Measurements from ENCODE around the gene GABPB2.
A peak's percentile ranks its signal among the peaks of the same experiment; 100 is the strongest.

GABPB2 gene

GRCh38 chr1:151134396-151134795 lies 63.8 kb downstream of the GABPB2 start:
- Mint-ChIP-seq H3K9me3 (no peaks in the 10 kb centered on the region), H3K27me3 (ENCODE audit: low read depth) (peaks cover 12% of the 10 kb centered on the region), H3K4me3 (no peak overlapping the region)

GRCh38 chr1:151134991-151135390 lies 64.4 kb downstream of the GABPB2 start:
- Mint-ChIP-seq H3K36me3 (ENCODE audit: low read depth) (no peaks in the 10 kb centered on the region), H3K9me3 (no peaks in the 10 kb centered on the region), H3K27me3 (ENCODE audit: low read depth) (peaks cover 12% of the 10 kb centered on the region), H3K27ac (no peak overlapping the region), H3K4me1 (ENCODE audit: low read depth) (peaks cover 7% of the 10 kb centered on the region), H3K4me3 (no peak overlapping the region)

More at GRCh38 chr1:151134396-151134795, 63.8 kb downstream of the GABPB2 start:
- Mint-ChIP-seq H3K36me3 (ENCODE audit: low read depth) (no peaks in the 10 kb centered on the region), H3K4me1 (ENCODE audit: low read depth) (peaks cover 7% of the 10 kb centered on the region), H3K27ac (no peak overlapping the region)

GRCh38 chr1:151135433-151136385 lies 65.1 kb downstream of the GABPB2 start:
- no peaks in the 10 kb centered on the region for H3K36me3 Mint-ChIP-seq (ENCODE audit: low read depth)
- H3K4me3 Mint-ChIP-seq = no peak overlapping the region
- H3K4me1 Mint-ChIP-seq (ENCODE audit: low read depth) = peaks cover 5% of the 10 kb centered on the region
- no peaks in the 10 kb centered on the region for H3K9me3 Mint-ChIP-seq
- H3K27ac Mint-ChIP-seq = no peak overlapping the region
- H3K27me3 Mint-ChIP-seq (ENCODE audit: low read depth) = peaks cover 8% of the 10 kb centered on the region

GRCh38 chr1:151137789-151138188 lies 67.2 kb downstream of the GABPB2 start:
- no peaks in the 10 kb centered on the region for H3K36me3 Mint-ChIP-seq (ENCODE audit: low read depth)
- H3K4me1 Mint-ChIP-seq (ENCODE audit: low read depth) = peaks cover 2% of the 10 kb centered on the region
- H3K9me3 Mint-ChIP-seq = no peaks in the 10 kb centered on the region
- H3K27ac Mint-ChIP-seq = no peak overlapping the region
- H3K4me3 Mint-ChIP-seq = no peak overlapping the region
- no peaks in the 10 kb centered on the region for H3K27me3 Mint-ChIP-seq (ENCODE audit: low read depth)

GRCh38 chr1:151142411-151143056 lies 72.0 kb downstream of the GABPB2 start:
- Mint-ChIP-seq H3K4me3 (no peak overlapping the region), H3K9me3 (no peaks in the 10 kb centered on the region), H3K4me1 (ENCODE audit: low read depth) (peaks cover 11% of the 10 kb centered on the region), H3K27me3 (ENCODE audit: low read depth) (peaks cover 15% of the 10 kb centered on the region), H3K36me3 (ENCODE audit: low read depth) (no peaks in the 10 kb centered on the region), H3K27ac (no peak overlapping the region)

- H3K4me1 Mint-ChIP-seq (ENCODE audit: low read depth) = peaks cover 11% of the 10 kb centered on the region
- peaks cover 2% of the 10 kb centered on the region for H3K36me3 Mint-ChIP-seq (ENCODE audit: low read depth)
- no peak overlapping the region for H3K27ac Mint-ChIP-seq
- H3K27me3 Mint-ChIP-seq (ENCODE audit: low read depth) = peaks cover 15% of the 10 kb centered on the region
- no peaks in the 10 kb centered on the region for H3K9me3 Mint-ChIP-seq
- no peak overlapping the region for H3K4me3 Mint-ChIP-seq
Observed at GRCh38 chr1:151143057-151143435, 72.5 kb downstream of the GABPB2 start.

GRCh38 chr1:151143986-151144385 lies 73.4 kb downstream of the GABPB2 start:
- H3K36me3 Mint-ChIP-seq (ENCODE audit: low read depth) = peaks cover 2% of the 10 kb centered on the region
- peaks cover 20% of the 10 kb centered on the region for H3K27me3 Mint-ChIP-seq (ENCODE audit: low read depth)
- no peak overlapping the region for H3K4me3 Mint-ChIP-seq
- H3K4me1 Mint-ChIP-seq (ENCODE audit: low read depth) = peaks cover 11% of the 10 kb centered on the region
- no peak overlapping the region for H3K27ac Mint-ChIP-seq
- H3K9me3 Mint-ChIP-seq = no peaks in the 10 kb centered on the region

GRCh38 chr1:151144474-151145303 lies 74.1 kb downstream of the GABPB2 start:
- peaks cover 20% of the 10 kb centered on the region for H3K27me3 Mint-ChIP-seq (ENCODE audit: low read depth)
- H3K36me3 Mint-ChIP-seq (ENCODE audit: low read depth) = peaks cover 2% of the 10 kb centered on the region
- H3K27ac Mint-ChIP-seq = no peak overlapping the region

GRCh38 chr1:151145304-151146071 lies 74.9 kb downstream of the GABPB2 start:
- H3K36me3 Mint-ChIP-seq (ENCODE audit: low read depth) = peaks cover 2% of the 10 kb centered on the region
- peak overlapping the region; percentile 93 for H3K4me3 Mint-ChIP-seq
- peaks cover 20% of the 10 kb centered on the region for H3K27me3 Mint-ChIP-seq (ENCODE audit: low read depth)
- peaks cover 11% of the 10 kb centered on the region for H3K4me1 Mint-ChIP-seq (ENCODE audit: low read depth)
- no peak overlapping the region for H3K27ac Mint-ChIP-seq
- no peaks in the 10 kb centered on the region for H3K9me3 Mint-ChIP-seq

More at GRCh38 chr1:151144474-151145303, 74.1 kb downstream of the GABPB2 start:
- Mint-ChIP-seq H3K9me3 (no peaks in the 10 kb centered on the region), H3K4me3 (no peak overlapping the region), H3K4me1 (ENCODE audit: low read depth) (peaks cover 11% of the 10 kb centered on the region)

- Mint-ChIP-seq H3K27me3 (ENCODE audit: low read depth) (peaks cover 20% of the 10 kb centered on the region), H3K36me3 (ENCODE audit: low read depth) (peaks cover 2% of the 10 kb centered on the region), H3K9me3 (no peaks in the 10 kb centered on the region), H3K27ac (no peak overlapping the region), H3K4me3 (peak overlapping the region; percentile 93), H3K4me1 (ENCODE audit: low read depth) (peaks cover 11% of the 10 kb centered on the region)
Observed at GRCh38 chr1:151146072-151146411, 75.5 kb downstream of the GABPB2 start.

- H3K9me3 Mint-ChIP-seq = no peaks in the 10 kb centered on the region
- H3K36me3 Mint-ChIP-seq (ENCODE audit: low read depth) = peaks cover 2% of the 10 kb centered on the region
- H3K27ac Mint-ChIP-seq = peak within 1 kb of the TSS; percentile 53
- peaks cover 11% of the 10 kb centered on the region for H3K4me1 Mint-ChIP-seq (ENCODE audit: low read depth)
- H3K4me3 Mint-ChIP-seq = peak within 1 kb of the TSS; percentile 93
- peaks cover 20% of the 10 kb centered on the region for H3K27me3 Mint-ChIP-seq (ENCODE audit: low read depth)
Observed at GRCh38 chr1:151146412-151147131, 76.0 kb downstream of the GABPB2 start, which contains the start of gene SEMA6C. SEMA6C (minus strand) TSS chr1:151146631; CDS start chr1:151142621, 4,010 bp downstream.

- H3K36me3 Mint-ChIP-seq (ENCODE audit: low read depth) = peaks cover 2% of the 10 kb centered on the region
- peak overlapping the region; percentile 93 for H3K4me3 Mint-ChIP-seq
- peaks cover 11% of the 10 kb centered on the region for H3K4me1 Mint-ChIP-seq (ENCODE audit: low read depth)
- H3K27me3 Mint-ChIP-seq (ENCODE audit: low read depth) = peaks cover 20% of the 10 kb centered on the region
- H3K9me3 Mint-ChIP-seq = no peaks in the 10 kb centered on the region
- peak overlapping the region; percentile 32 for H3K27ac Mint-ChIP-seq
Observed at GRCh38 chr1:151147132-151147503, 76.6 kb downstream of the GABPB2 start.

- Mint-ChIP-seq H3K27me3 (ENCODE audit: low read depth) (peaks cover 20% of the 10 kb centered on the region), H3K4me3 (peak overlapping the region; percentile 93), H3K36me3 (ENCODE audit: low read depth) (peaks cover 2% of the 10 kb centered on the region), H3K9me3 (no peaks in the 10 kb centered on the region), H3K27ac (no peak overlapping the region), H3K4me1 (ENCODE audit: low read depth) (peaks cover 11% of the 10 kb centered on the region)
Observed at GRCh38 chr1:151147665-151148064, 77.1 kb downstream of the GABPB2 start.
